Spinal cord (tissue), 10 donors: ENCODE measurements around the gene FDPS. TPM values are rescaled to one million over a fixed set of nuclear protein-coding genes. Genes with fewer than 3 reads are reported as not detected.
A peak's percentile ranks its signal among the peaks of the same experiment; 100 is the strongest.

Experiments used
- DNase-seq, 6 donors: peaks; one replicate each; pipeline versions ENCODE4 v3.0.0 to v3.0.0-alpha.2; 2013 to 2015; ENCODE audit warnings: low spot score in 6 of 6, low read depth in 4 of 6
- H3K27ac ChIP-seq: one replicate; pipeline ENCODE4 v1.5.1; 2013; ENCODE audit warnings: low read depth, low read length, control low read depth
- H3K27me3 ChIP-seq: one replicate; pipeline ENCODE4 v1.6.1; 2013; ENCODE audit warnings: low read length; ENCODE audit not compliant: control insufficient read depth, insufficient read depth
- H3K36me3 ChIP-seq: one replicate; pipeline ENCODE4 v1.6.1; 2013; ENCODE audit warnings: low read length; ENCODE audit not compliant: control insufficient read depth, insufficient read depth
- H3K4me1 ChIP-seq: one replicate; pipeline ENCODE4 v1.6.1; 2013; ENCODE audit warnings: low read length; ENCODE audit not compliant: control insufficient read depth, insufficient read depth
- H3K4me3 ChIP-seq: one replicate; pipeline ENCODE4 v1.5.1; 2013; ENCODE audit warnings: low read depth, low read length, control low read depth
- H3K9me3 ChIP-seq: one replicate; pipeline ENCODE4 v1.6.1; 2013; ENCODE audit warnings: low read length; ENCODE audit not compliant: control insufficient read depth, insufficient read depth
- WGBS: methylation state at CpG from one replicate; pipeline ENCODE4 v1.1.5; 2013; ENCODE audit warnings: missing lambda C conversion rate; ENCODE audit not compliant: insufficient coverage; 5-methylcytosine and 5-hydroxymethylcytosine counted together
- polyA plus RNA-seq, 2 donors: library from polyadenylated mRNA; unstranded; fragments of 120-200 nt; gene quantifications; one replicate each; pipeline ENCODE4 v1.2.1, GENCODE V29; 2013; ENCODE audit not compliant: insufficient read length in 2 of 2
- total RNA-seq, 2 donors: library from RNA; depleted of rRNA in 1 of 2; stranded (reverse); fragments of 120-200 nt in 1 of 2; fragments of >200 nt in 1 of 2; gene quantifications; one replicate each; pipeline versions ENCODE4 v1.2.3 to v1.2.4, GENCODE V29; 2013 to 2014
- donor health status: healthy.

FDPS gene
- total and polyA plus RNA-seq, 4 donors: 144 to 249 (median 220) TPM

GRCh38 chr1:155269381-155269780 lies 39.3 kb upstream of the FDPS start:
- Histone ChIP-seq H3K27me3 (no peaks in the 10 kb centered on the region), H3K9me3 (no peaks in the 10 kb centered on the region), H3K4me3 (no peak overlapping the region), H3K36me3 (peaks cover 60% of the 10 kb centered on the region), H3K27ac (no peak overlapping the region), H3K4me1 (peaks cover 12% of the 10 kb centered on the region)
- 95% methylated on average over 21 of the region's 21 CpGs for WGBS
- DNase-seq: no peak

GRCh38 chr1:155272466-155273342 lies 36.0 kb upstream of the FDPS start:
- H3K36me3 ChIP-seq: peaks cover 31% of the 10 kb centered on the region
- peak overlapping the region; percentile 77 for H3K4me3 ChIP-seq
- no peak for DNase-seq
- under 1% methylated on average over 38 of the region's 44 CpGs for WGBS
- no peaks in the 10 kb centered on the region for H3K9me3 ChIP-seq
- no peaks in the 10 kb centered on the region for H3K27me3 ChIP-seq
- peaks cover 15% of the 10 kb centered on the region for H3K4me1 ChIP-seq
- peak overlapping the region; percentile 93 for H3K27ac ChIP-seq

GRCh38 chr1:155273343-155274245 lies 35.1 kb upstream of the FDPS start, which contains the start of gene CLK2:
Gene CLK2, minus strand, starts transcription at chr1:155273504. Its CDS starts 2,527 bp downstream, at chr1:155270977.
- Histone ChIP-seq H3K4me1 (peaks cover 22% of the 10 kb centered on the region), H3K27me3 (no peaks in the 10 kb centered on the region), H3K27ac (peak within 1 kb of the TSS; percentile 93), H3K4me3 (peak within 1 kb of the TSS; percentile 77), H3K9me3 (no peaks in the 10 kb centered on the region), H3K36me3 (peaks cover 23% of the 10 kb centered on the region)
- peak in 5 of 6 donors; percentile 87 to 98 (median 92) for DNase-seq
- 0% methylated on average over 41 of the region's 61 CpGs for WGBS

- Histone ChIP-seq H3K4me3 (peak within 1 kb of the TSS; percentile 49), H3K27me3 (no peaks in the 10 kb centered on the region), H3K27ac (peak within 1 kb of the TSS; percentile 57), H3K36me3 (peaks cover 2% of the 10 kb centered on the region), H3K9me3 (no peaks in the 10 kb centered on the region), H3K4me1 (peaks cover 25% of the 10 kb centered on the region)
- under 1% methylated on average over 67 of the region's 68 CpGs for WGBS
- DNase-seq: peak; percentile 92 to 99 (median 98)
Measured at GRCh38 chr1:155277070-155277901, 31.4 kb upstream of the FDPS start, which contains the start of gene HCN3. Gene HCN3, plus strand, starts transcription at chr1:155277463. Its CDS starts 128 bp downstream, at chr1:155277591.

GRCh38 chr1:155277902-155278688 lies 30.6 kb upstream of the FDPS start:
- Histone ChIP-seq H3K27ac (peak overlapping the region; percentile 57), H3K36me3 (peaks cover 9% of the 10 kb centered on the region), H3K27me3 (no peaks in the 10 kb centered on the region), H3K4me3 (peak overlapping the region; percentile 49), H3K4me1 (peaks cover 25% of the 10 kb centered on the region), H3K9me3 (no peaks in the 10 kb centered on the region)
- 0% methylated on average over 20 of the region's 29 CpGs for WGBS
- peak in 3 of 6 donors; percentile 19 to 92 (median 75) for DNase-seq

- Histone ChIP-seq H3K36me3 (peaks cover 10% of the 10 kb centered on the region), H3K27ac (no peak overlapping the region), H3K9me3 (no peaks in the 10 kb centered on the region), H3K4me3 (peak overlapping the region; percentile 49), H3K4me1 (peaks cover 22% of the 10 kb centered on the region), H3K27me3 (no peaks in the 10 kb centered on the region)
- WGBS: 34% methylated on average over 6 of the region's 10 CpGs
- no peak for DNase-seq
Measured at GRCh38 chr1:155278689-155279160, 29.9 kb upstream of the FDPS start.

GRCh38 chr1:155279268-155279667 lies 29.4 kb upstream of the FDPS start:
- H3K27ac ChIP-seq: no peak overlapping the region
- WGBS: 55% methylated on average over 1 of the region's 2 CpGs
- peak in 2 of 6 donors; percentile 31 to 42 for DNase-seq
- H3K36me3 ChIP-seq: peaks cover 16% of the 10 kb centered on the region
- no peaks in the 10 kb centered on the region for H3K9me3 ChIP-seq
- peaks cover 19% of the 10 kb centered on the region for H3K4me1 ChIP-seq
- H3K4me3 ChIP-seq: no peak overlapping the region
- H3K27me3 ChIP-seq: no peaks in the 10 kb centered on the region

GRCh38 chr1:155282488-155283091 lies 26.1 kb upstream of the FDPS start:
- H3K9me3 ChIP-seq: no peaks in the 10 kb centered on the region
- no peak overlapping the region for H3K27ac ChIP-seq
- peaks cover 44% of the 10 kb centered on the region for H3K36me3 ChIP-seq
- no peak for DNase-seq
- H3K27me3 ChIP-seq: no peaks in the 10 kb centered on the region
- no peak overlapping the region for H3K4me3 ChIP-seq
- WGBS: 91% methylated on average over 17 of the region's 29 CpGs
- peaks cover 17% of the 10 kb centered on the region for H3K4me1 ChIP-seq
